Left colon (tissue), 2 donors: ENCODE measurements around the gene GPS2. TPM values are rescaled to one million over a fixed set of nuclear protein-coding genes. Genes with fewer than 3 reads are reported as not detected.

Experiments used
- ATAC-seq: fragments of 200-7000 bp; cut with Tn5 transposase; one replicate; pipeline ENCODE4 v1.9.1; 2020; ENCODE audit warnings: mild to moderate bottlenecking, moderate library complexity
- DNase-seq, 2 donors: peaks; one replicate each; pipeline ENCODE4 v3.0.0-alpha.2; 2020
- intact Hi-C, 2 donors: fragments of 100-400 bp; cut with DNase I in 1 of 2; cut with micrococcal nuclease in 1 of 2; formaldehyde crosslinking; loops; one replicate each; pipeline versions ENCODE4 v1.11.2 to v1.14.0; 2022; cut with DNase I, micrococcal nuclease
- total RNA-seq, 2 donors: library from RNA; stranded (reverse); fragmentation: NEBNext Ultra II Directional; extraction: Animal tissue kit (Norgen Biotek cat#: 25700); gene quantifications; one replicate each; pipeline ENCODE4 v1.2.1, GENCODE V29; 2021
- donor health status: DM: no; HTN: no; CAD: no.
- donor health status: DM: yes; HTN: yes; CAD: no.

The GPS2 gene
- total RNA-seq, 2 donors from 2014 or later = 71.2 to 72.4 TPM

- intact Hi-C loops = no loop called here
- ATAC-seq = no peak
Observed at GRCh38 chr17:7325031-7325528, 9.9 kb upstream of the GPS2 start.

GRCh38 chr17:7324438-7324779, 9.2 kb upstream of the GPS2 start:
- ATAC-seq (no peak), DNase-seq (no peak)
- intact Hi-C loops = no loop called here

More at GRCh38 chr17:7325031-7325528, 9.9 kb upstream of the GPS2 start:
- DNase-seq = no peak

GRCh38 chr17:7323731-7324437, 8.7 kb upstream of the GPS2 start:
- intact Hi-C loops = no loop called here
- peak in 1 of 2 donors; percentile 71 for DNase-seq

GRCh38 chr17:7322520-7323194, 7.5 kb upstream of the GPS2 start:
- intact Hi-C loops = no loop called here
- DNase-seq = no peak
- no peak for ATAC-seq

More at GRCh38 chr17:7323731-7324437, 8.7 kb upstream of the GPS2 start:
- ATAC-seq = peak; percentile 43

- no peak for ATAC-seq
- no peak for DNase-seq
- intact Hi-C loops = no loop called here
Observed at GRCh38 chr17:7321466-7321865, 6.3 kb upstream of the GPS2 start.

GRCh38 chr17:7318121-7318860, 3.1 kb upstream of the GPS2 start:
- intact Hi-C loops = no loop called here
- DNase-seq (no peak), ATAC-seq (no peak)

- intact Hi-C loops = no loop called here
- ATAC-seq = no peak
- DNase-seq = no peak
Observed at GRCh38 chr17:7317161-7317803, 2.1 kb upstream of the GPS2 start.

- ATAC-seq (peak; percentile 12), DNase-seq (peak in 1 of 2 donors; percentile 32)
- intact Hi-C loops = no loop called here
Observed at GRCh38 chr17:7315570-7316235, 543 bp upstream of the GPS2 start.

- no peak for ATAC-seq
- DNase-seq = no peak
- intact Hi-C loops = no loop called here
Observed at GRCh38 chr17:7313890-7314718, 1.1 kb downstream of the GPS2 start.

GRCh38 chr17:7313088-7313889, 1.9 kb downstream of the GPS2 start:
- ATAC-seq (no peak), DNase-seq (no peak)
- intact Hi-C loops = no loop called here

GRCh38 chr17:7312432-7313087, 2.6 kb downstream of the GPS2 start:
- intact Hi-C loops = no loop called here
- DNase-seq (no peak), ATAC-seq (no peak)

- no peak for ATAC-seq
- no peak for DNase-seq
- intact Hi-C loops = no loop called here
Observed at GRCh38 chr17:7311110-7311705, 4.0 kb downstream of the GPS2 start.

GRCh38 chr17:7309628-7310027, 5.5 kb downstream of the GPS2 start:
- DNase-seq (no peak), ATAC-seq (no peak)
- intact Hi-C loops = no loop called here

- DNase-seq (peak; percentile 81 to 89), ATAC-seq (peak; percentile 50)
- intact Hi-C loops = no loop called here
Observed at GRCh38 chr17:7308625-7309433, 6.3 kb downstream of the GPS2 start.
